Measurements from ENCODE around the gene POLR3K.

The POLR3K gene

DNA sequence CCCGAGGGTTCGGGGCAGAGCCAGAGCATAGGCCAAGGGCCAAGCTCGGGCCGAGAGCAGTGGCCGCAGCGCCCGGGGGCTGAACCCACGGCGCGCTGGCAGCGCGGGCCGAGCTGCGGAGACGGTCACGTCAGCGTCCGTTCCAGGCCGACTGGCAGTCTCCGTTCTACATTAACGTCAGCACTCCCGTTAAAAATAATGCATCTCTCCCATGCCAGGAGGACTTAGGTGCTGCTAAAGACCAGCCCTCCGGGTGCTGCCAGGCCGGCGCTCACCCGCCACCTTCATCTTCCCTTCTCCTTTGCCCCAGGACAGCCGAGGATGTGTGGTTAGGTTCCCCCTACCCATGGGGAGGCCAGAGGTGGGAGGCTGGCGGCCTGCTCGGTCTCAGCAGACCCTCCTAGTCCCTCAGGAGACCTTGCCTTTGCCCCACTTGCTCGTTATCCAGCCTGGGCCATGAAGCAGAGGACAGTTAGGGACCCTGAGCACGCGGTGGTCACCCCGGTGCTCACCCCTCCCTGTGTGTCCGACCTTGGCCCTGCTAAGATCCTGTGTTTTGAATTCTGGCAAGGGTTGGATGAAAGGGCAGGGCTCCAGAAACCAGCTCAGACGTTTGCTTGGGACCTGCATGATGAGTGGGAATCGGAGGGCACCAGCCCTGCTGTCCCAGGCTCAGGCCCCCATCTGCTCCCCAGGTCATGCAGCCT is 25.2 kb upstream of the POLR3K start:
- DNase-seq (ENCODE audit: low read depth in 2 of 2): no peak

DNA sequence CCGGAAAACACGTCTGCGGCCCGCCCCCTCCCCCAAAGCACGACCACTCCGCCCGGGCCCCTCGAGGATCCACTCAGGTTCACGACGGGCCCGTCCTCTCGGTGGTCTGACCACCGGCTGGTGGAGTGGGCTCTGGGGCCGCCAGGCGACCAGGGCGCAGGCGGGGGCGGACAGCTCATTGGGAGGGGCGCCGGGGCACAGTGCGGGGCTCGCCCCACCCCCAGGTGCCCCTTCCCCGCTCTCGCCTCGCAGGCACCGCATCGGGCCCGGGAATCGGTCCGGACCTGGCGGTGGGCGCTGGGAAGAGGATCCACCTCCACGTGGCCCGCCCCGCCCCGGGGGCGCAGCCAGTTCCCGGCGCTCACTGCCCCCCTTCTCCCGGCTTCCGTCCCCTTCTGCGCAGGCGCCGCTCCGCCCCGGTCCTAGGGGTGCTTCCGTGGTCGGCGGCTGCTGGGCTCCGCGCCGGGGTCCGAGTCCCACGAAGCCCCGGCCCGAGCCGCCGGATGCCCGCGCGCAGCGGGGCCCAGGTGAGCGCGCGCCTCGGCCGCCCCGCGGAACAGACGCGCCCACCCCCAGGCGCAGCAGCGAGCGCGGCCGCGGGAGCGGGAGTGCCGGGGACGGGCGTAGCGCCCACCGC is 24.5 kb upstream of the POLR3K start, which contains the start of gene MPG:
TSS of gene MPG (plus strand) at position 419 of the 637 bp plus-strand sequence. CDS start at position 504, 85 bp downstream.
- peak; percentile 78 to 83 for DNase-seq (ENCODE audit: low read depth in 2 of 2)

DNA sequence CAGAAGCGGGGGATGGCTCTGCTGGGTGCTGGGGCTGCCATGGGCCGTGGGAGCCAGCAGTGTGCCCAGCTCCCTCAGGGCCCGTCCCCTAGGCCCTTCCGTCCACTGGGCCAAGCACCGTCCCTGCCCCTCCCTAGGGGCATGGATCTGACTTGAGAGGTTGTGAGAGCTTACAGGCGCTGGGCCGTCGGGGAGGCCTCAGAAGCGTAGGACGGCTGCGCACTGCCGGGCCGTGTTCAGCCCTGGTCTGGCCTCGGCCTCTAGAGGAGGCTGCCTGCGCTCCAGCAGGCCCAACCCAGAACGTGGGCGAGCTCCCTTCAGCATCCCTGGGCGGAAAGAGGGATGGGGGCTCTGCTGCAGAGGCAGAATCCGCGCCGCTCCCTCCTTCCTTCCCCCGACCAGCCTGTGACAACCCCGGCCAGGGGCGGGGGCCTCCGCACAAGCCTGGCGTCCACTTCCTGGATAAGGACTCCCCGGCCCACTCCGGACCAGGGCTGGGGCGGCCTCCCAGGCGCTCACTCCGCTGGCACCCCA is 23.9 kb upstream of the POLR3K start:
- peak; percentile 24 to 25 for DNase-seq (ENCODE audit: low read depth in 2 of 2)

DNA sequence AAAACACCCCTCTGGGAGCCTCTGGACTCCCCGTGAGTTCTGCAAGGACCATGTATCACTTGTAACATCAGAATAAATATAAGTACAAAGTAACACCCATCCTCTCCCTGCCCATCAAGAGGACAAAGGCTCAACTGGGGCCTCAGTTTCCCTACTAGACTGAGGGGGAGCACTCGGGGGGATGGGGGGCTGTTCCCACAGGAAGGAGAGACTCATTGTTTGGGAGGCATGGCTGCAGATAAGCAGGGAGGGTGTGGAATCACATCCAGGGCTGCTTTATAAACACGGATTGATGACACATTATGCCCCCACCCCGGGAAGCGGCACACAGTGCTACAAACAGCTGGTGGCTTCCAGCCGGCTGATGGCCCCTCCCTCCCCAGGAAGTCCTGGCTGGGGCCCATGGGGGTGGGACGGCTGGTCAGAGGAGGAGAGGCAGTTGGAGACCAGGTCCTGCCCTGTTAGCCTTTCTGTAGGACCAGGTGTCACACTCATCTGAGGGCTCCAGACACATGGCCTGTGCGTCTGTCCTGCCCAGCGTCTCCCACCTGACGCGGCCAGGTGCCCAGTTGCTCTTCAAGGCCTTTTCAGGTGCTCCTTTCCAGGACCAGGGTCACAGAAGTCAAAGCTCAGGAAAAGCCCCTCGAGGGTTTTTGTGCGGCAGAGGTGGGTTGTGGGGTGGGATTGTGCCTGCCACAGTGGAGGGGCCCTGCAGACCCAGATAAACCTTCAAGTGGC is 23.3 kb upstream of the POLR3K start:
- DNase-seq (ENCODE audit: low read depth in 2 of 2): no peak

DNA sequence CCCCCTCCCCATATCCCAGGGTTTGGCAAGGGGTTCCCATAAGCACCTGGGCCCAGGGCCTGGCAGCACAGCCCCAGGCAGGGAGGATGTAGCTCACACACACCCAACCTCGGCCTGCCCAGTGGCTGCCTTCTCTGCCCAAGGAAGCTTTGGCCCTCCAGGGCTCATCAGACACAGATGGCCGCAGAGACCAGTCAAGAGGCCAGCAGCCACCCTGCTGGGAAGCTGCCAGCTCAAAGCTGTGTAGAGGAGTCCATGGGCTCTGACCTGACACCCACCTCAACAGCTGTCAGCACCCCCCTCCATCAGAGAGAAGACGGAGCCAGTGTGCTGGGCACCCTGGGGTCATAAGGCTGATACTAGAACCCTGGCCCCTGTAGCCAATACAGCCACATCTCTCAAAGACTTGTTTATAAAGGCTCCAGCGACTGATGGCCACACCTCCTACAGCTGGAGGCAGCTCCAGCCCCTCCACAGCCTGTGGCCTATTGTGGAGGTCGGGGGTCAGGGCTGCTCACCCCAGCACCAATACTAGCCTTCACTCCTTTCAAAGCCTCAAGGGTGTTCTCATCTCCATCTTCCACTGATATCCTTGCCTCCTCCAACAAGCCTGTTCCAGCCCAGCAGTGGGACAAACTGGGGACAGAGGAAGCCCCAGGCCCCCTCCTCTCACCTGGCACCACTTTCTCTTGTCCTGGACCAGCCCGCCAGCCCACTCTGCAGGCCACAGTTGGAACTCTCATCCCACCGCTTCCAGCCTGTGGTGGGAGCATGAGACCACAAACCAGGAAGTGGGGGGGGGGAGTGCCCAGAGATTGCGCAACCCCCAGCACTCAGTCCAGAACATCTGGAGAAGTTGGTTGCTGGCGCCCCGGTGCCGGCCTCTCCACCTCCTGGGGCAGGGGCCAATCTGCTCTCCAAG is 22.4 kb upstream of the POLR3K start:
- DNase-seq (ENCODE audit: low read depth in 2 of 2): no peak

DNA sequence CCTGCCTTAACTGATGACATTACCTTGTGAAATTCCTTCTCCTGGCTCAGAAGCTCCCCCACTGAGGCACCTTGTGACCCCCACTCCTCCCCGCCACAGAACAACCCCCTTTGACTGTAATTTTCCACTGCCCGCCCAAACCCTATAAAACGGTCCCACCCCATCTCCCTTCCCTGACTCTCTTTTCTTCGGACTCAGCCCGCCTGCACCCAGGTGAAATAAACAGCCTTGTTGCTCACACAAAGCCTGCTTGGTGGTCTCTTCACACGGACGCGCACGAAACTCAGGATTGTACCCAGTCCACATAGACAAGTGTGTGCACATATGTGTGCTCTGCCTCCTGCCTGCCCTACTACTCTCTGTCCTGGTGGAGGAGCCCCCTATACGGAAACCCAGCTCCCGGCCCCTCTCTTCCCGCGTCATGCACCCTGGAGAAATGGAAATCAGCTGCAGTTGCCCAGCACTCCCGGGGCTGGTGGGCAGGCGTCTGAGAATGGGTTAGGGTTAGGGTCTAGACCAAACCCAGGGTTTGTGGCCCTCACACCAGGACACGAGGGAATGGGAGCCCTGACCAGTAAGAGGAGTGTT is 21.4 kb upstream of the POLR3K start:
- no peak for DNase-seq (ENCODE audit: low read depth in 2 of 2)

DNA sequence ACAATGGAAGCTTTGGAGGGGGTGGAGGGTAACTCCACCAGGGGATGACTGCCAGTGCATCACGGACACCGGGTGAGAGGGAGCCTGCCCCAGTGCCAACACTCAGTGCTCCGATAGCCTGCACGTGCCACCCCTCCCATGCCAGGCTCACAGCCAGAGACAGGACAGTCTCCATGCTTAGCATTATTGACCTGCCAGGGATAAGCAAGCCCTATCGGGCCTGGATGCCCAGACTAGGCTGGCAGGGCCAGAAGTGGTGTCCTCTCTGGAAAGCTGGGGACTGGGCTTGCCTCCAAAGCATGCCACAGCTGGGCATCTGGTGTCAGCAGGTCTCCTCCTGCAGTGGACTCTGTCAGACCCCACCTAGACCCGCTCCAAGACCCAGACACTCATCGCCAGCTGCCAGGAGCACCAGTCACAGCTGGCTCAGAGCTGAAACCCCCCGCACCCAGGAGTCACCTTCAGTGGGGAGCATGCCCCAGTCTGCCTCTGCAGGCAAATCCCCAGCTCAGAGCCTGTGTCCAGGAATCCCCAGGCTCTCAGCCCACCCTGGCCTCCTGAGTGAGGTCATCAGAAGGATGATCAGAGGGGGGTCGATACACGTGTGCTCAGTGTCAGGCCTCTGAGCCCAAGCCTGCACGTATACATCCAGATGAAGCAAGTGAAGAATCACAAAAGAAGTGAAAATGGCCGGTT is 20.8 kb upstream of the POLR3K start:
- no peak for DNase-seq (ENCODE audit: low read depth in 2 of 2)

DNA sequence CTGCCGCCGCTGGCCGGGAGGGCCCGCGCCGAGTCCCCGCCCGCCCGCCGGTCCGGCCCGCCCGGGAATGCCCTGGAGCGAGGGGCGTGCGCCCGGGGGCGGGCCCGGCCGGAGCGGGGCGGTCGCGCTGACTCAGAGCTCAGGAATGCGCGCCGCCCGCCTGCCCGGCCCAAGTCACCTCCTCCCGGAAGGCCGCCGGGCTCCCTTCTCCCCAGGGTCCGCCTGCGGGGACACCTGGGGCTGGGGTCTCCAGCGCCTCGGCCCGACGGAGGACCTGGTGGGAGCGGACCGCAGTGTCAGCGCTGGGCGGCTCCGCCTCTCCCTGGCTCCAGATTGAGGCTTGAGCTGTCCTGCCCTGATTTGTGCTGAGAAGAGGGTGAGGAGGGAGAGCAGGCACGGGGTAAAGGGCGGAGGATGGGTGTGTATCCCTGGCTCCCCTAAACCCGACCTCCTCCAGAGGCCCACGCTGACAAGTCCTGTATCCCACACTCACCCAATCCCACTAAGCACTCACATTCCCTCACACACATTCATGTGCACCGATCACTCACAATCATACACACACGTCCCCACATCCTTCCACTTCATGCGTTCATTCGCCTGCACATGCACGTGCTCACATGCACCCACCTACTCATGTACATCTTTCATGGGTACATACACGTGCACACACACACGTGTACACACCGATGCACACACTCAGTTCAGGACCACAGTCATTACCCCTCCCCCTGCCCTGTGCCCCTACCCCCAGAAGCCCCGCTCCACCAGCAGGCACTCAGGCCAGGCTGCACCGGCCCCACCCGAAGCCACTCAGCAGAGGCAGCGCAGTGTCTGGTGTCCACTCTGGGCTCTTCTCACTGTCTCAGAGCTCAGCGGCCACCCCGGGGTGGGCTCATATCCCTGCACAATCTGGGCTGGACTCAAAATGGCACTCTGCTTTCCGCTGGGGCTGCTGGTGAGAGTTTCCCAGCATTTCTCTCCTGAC is 19.4 kb upstream of the POLR3K start, which contains the start of gene RHBDF1:
TSS of gene RHBDF1 (minus strand) at position 71 of the 988 bp plus-strand sequence. CDS start 7,616 bp downstream, outside the sequence.
- peak in 1 of 2 donors; percentile 18 for DNase-seq (ENCODE audit: low read depth in 2 of 2)

DNA sequence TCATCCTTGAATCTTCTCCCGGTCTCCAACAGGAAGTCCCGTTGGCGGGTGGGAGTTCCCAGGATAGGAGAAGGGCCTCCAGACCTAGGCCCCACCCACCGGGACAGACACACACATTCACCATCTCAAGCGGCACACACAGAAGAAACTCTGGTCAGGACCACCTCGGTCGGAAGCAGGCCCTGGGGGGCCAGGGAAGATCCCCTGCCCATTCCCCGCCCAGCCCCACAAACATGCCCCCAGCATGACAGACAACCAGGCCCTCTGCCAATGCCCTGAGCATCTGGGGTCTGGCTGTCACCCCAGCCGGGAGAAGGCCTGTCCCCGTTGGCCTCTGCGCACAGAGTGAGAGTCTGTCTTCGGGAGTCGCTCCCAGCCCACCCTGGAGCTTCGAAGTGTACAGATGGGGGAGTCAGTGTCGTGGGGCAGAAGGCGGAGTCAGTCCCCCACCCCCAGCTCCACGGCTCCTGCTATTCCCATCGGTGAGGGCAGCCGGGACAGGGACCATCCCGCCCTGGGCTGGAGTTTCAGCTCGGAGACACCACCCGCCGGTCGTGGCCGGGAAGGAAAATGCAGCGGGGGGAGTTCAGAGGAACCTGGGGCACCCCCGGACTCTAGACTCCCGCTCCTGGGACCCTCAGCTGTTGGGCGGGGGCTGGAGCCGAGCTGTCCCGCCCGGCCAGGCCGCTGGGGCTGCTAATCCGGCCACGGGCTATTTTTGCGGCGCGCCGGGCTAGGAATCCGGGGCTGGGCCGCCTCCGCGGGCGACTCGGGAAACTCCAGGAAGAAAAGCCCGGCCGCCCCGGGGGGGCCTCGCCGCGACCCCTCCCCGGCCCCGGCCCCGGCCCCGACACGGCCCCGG is 18.4 kb upstream of the POLR3K start:
- DNase-seq (ENCODE audit: low read depth in 2 of 2): no peak

DNA sequence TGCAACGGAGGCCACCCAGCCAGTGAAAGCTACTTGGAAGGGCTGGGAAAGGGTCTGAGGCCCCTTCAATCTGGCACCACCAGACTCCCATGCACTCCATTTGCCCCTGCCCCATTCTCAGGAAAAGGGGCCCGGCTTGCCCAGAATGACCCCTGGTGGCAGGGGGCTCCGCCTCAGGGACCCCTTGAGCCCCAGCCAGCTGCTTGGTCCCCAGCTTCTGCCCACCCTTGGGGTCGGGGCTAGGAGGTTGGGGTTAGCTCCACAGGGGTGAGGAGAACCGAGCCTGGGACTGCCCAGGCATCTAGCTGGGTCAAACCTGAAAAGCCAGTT is 17.8 kb upstream of the POLR3K start:
- DNase-seq (ENCODE audit: low read depth in 2 of 2): no peak

DNA sequence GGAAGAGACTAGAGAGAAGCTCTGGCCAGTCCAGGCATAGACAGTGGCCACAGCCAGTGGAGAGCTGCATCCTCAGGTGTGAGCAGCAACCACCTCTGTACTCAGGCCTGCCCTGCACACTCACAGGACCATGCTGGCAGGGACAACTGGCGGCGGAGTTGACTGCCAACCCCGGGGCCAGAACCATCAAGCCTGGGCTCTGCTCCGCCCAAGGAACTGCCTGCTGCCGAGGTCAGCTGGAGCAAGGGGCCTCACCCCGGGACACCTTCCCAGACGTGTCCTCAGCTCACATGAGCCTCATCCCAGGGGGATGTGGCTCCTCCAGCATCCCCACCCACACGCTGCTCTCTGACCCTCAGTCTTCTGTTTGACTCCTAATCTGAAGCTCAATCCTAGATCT is 15.8 kb upstream of the POLR3K start:
- no peak for DNase-seq (ENCODE audit: low read depth in 2 of 2)

DNA sequence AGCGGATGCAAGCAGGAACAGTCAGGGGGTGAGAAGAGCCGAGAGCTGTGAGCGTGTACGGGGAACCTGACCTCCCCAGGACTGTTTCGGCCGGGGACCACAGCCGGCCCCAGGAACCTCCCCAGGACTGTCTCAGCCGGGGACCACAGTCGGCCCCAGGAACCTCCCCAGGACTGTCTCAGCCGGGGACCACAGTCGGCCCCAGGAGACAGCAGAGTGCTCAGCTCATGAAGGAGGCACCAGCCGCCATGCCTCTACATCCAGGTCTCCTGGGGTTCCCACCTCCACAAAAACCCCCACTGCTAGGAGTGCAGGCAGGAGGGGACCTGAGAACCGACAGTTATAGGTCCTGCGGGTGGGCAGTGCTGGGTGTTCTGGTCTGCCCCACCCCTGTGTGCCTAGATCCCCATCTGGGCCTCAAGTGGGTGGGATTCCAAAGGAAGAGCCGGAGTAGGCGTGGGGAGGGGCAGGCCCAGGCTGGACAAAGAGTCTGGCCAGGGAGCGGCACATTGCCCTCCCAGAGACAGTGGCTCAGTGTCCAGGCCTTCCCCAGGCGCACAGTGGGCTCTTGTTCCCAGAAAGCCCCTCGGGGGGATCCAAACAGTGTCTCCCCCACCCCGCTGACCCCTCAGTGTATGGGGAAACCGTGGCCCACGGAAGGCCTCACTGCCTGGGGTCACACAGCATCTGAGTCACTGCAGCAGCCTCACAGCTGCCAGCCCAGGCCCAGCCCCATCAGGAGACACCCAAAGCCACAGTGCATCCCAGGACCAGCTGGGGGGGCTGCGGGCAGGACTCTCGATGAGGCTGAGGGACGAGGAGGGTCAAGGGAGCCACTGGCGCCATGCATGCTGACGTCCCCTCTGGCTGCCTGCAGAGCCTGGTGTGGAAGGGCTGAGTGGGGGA is 14.7 kb upstream of the POLR3K start:
- DNase-seq (ENCODE audit: low read depth in 2 of 2): no peak

DNA sequence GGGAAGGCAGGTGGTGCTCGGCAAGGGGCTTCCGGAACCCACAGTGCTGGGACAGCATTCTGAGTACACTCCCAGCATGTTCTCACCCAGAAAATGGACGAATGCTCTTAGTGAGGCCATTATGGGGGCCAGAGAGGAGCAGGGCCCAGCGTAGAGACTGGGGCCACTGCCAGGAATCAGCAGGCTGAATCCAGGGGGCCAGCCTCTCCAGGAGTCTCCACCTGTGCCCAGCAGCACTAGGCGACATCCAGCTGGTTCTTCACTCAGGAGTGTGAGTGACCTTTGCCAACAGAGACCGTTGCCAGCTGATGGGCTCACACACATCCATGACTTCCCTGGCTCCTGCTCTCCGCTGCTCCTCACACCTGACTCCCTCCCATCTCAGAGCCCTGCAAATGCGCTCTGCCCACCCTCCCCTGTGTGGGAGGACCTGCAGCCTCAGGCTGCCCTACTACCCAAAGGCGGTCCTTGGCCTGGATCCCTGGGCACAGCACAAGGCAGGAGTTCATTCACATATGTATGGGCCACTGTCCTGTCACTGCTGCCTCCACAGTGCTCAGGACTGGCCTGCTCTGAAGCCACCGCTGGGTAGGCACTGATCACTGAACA is 13.9 kb upstream of the POLR3K start:
- DNase-seq (ENCODE audit: low read depth in 2 of 2): no peak

DNA sequence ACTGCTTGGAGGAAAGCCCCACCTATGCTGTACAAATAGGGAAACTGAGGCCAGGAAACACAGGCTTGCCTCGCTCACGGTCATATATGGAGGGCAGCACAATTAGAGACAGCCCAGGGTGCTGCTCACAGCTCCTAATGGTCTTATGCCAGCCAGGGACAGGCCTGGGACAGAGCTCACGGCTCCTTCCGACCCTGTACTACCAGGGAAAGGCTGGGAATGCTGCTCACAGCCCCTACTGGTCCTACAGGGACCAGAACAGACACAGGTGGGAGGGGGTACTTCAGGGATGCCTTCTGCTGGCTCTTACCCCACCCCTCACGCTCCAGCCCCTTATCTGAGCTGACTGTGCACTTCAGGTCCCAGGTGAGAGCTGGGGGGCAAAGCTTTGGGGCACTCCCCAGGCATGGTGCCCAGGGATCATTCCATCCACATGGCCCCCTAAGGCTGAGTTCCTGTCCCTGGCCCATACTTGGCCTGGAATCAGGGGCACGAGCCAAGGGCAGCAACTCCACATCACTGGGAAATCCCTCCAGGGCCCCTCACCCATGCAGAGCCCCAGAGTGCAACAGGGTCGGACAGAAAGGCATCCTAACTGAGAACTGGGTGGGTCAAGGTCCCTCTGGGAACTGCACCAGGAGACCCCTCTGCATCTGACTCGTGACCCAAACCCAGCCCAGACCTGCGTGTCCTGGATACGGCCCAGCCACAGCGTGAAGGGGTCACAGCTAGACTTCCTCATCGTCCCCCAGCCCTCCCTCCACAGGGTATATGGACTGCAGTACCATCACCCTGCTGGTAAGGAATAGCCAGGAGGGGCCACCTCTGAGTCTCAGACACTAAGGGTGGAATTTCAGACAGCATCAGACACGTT is 13.1 kb upstream of the POLR3K start:
- no peak for DNase-seq (ENCODE audit: low read depth in 2 of 2)

DNA sequence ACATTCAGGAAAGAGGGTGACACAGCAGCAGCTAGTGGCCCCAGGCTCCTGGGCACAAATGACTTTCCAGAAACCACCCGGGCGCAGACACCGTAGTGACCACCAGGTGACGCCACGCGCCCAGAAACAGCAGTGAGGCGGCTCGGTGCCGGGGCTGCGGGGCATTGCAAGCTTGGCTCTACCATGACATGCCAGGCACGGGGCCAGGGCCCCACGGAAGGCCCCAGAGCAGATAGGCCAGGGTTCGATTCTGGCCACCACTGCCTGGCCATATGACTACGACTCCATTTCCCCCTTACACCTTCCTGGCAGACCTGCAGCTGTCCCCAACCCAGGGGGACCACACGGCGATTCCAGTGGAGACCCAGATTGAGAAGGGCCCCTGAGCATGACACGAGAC is 12.3 kb upstream of the POLR3K start:
- DNase-seq (ENCODE audit: low read depth in 2 of 2): peak; percentile 81 to 84

DNA sequence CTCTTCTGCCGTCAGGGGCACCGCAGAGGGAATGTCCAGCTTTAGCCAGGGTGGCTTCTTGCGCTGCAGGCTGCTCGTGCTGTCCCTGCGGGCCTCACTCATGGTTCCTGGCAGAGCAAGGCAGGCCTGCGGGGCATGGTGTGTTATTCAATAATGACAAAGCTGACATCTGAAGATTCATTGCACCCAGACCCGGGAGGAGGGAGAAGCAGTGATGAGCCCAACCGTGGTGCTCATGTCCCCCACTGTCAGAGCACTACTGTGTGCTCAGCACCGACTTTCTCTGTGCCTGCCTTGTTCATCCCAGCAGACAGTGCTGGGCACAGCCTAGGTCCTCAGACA is 11.5 kb upstream of the POLR3K start:
- DNase-seq (ENCODE audit: low read depth in 2 of 2): no peak
